HG03103 (cell line): Measurements from ENCODE around the gene CNNM4.
"Not testable (repeated sequence)": the region's sequence is repeated elsewhere in the genome, so short reads cannot be mapped to it uniquely, and the experiment has no call there.

Experiments
- ATAC-seq: cut with Tn5 transposase; IDR thresholded peaks from one replicate; pipeline ENCODE4 v1.9.1; 2021; ENCODE audit warnings: low read depth; ENCODE audit not compliant: unreplicated experiment

CNNM4 gene

GRCh38 chr2:96788442-96789244 lies 27.9 kb downstream of the CNNM4 start:
- ATAC-seq, result no peak

- no peak for ATAC-seq
Measured at GRCh38 chr2:96789245-96789617, 28.5 kb downstream of the CNNM4 start.

GRCh38 chr2:96792772-96793749 lies 32.4 kb downstream of the CNNM4 start:
- ATAC-seq, result no peak

GRCh38 chr2:96795076-96795475 lies 34.4 kb downstream of the CNNM4 start:
- no peak for ATAC-seq

- not testable (repeated sequence) for ATAC-seq
Measured at GRCh38 chr2:96796497-96796896, 35.8 kb downstream of the CNNM4 start.

GRCh38 chr2:96797066-96797625 lies 36.4 kb downstream of the CNNM4 start:
- no peak for ATAC-seq

GRCh38 chr2:96798733-96799622 lies 38.3 kb downstream of the CNNM4 start:
- no peak for ATAC-seq

GRCh38 chr2:96799623-96799935 lies 38.9 kb downstream of the CNNM4 start:
- ATAC-seq, result no peak

GRCh38 chr2:96800061-96801004 lies 39.6 kb downstream of the CNNM4 start:
- no peak for ATAC-seq

- ATAC-seq, result no peak
Measured at GRCh38 chr2:96801005-96801785, 40.5 kb downstream of the CNNM4 start.

GRCh38 chr2:96801786-96802595 lies 41.3 kb downstream of the CNNM4 start:
- no peak for ATAC-seq

GRCh38 chr2:96802721-96803120 lies 42.0 kb downstream of the CNNM4 start:
- no peak for ATAC-seq

- ATAC-seq, result no peak
Measured at GRCh38 chr2:96804986-96805385, 44.3 kb downstream of the CNNM4 start.

GRCh38 chr2:96805946-96806345 lies 45.2 kb downstream of the CNNM4 start:
- not testable (repeated sequence) for ATAC-seq

GRCh38 chr2:96806468-96807126 lies 45.9 kb downstream of the CNNM4 start:
- ATAC-seq, result no peak

GRCh38 chr2:96807127-96807471 lies 46.4 kb downstream of the CNNM4 start:
- no peak for ATAC-seq

- ATAC-seq, result no peak
Measured at GRCh38 chr2:96808176-96808837, 47.6 kb downstream of the CNNM4 start.
